ENCODE data around the gene DGKQ.
"Not testable (repeated sequence)": the region's sequence is repeated elsewhere in the genome, so short reads cannot be mapped to it uniquely, and the experiment has no call there.

The DGKQ gene

GRCh38 chr4:919004-919680, 54.2 kb downstream of the DGKQ start:
- not testable (repeated sequence) for DNase-seq

GRCh38 chr4:918591-918990, 54.8 kb downstream of the DGKQ start:
- DNase-seq = not testable (repeated sequence)

GRCh38 chr4:917992-918391, 55.4 kb downstream of the DGKQ start:
- no peak for DNase-seq

- DNase-seq = no peak
Observed at GRCh38 chr4:917466-917865, 55.9 kb downstream of the DGKQ start.

GRCh38 chr4:915595-915994, 57.8 kb downstream of the DGKQ start:
- DNase-seq = no peak

GRCh38 chr4:915041-915474, 58.3 kb downstream of the DGKQ start:
- DNase-seq = no peak

GRCh38 chr4:914531-914930, 58.8 kb downstream of the DGKQ start:
- DNase-seq = no peak

- no peak for DNase-seq
Observed at GRCh38 chr4:913280-913618, 60.1 kb downstream of the DGKQ start.

GRCh38 chr4:912548-913279, 60.7 kb downstream of the DGKQ start:
- no peak for DNase-seq

GRCh38 chr4:911871-912490, 61.4 kb downstream of the DGKQ start:
- DNase-seq = peak; percentile 18

- no peak for DNase-seq
Observed at GRCh38 chr4:911221-911751, 62.1 kb downstream of the DGKQ start.

- no peak for DNase-seq
Observed at GRCh38 chr4:910366-911091, 62.8 kb downstream of the DGKQ start.

GRCh38 chr4:909821-910220, 63.5 kb downstream of the DGKQ start:
- no peak for DNase-seq

GRCh38 chr4:909131-909571, 64.2 kb downstream of the DGKQ start:
- DNase-seq = no peak

Data from retina (tissue), 1 donor.